ENCODE results near the gene GPR149.

GPR149 gene

DNA sequence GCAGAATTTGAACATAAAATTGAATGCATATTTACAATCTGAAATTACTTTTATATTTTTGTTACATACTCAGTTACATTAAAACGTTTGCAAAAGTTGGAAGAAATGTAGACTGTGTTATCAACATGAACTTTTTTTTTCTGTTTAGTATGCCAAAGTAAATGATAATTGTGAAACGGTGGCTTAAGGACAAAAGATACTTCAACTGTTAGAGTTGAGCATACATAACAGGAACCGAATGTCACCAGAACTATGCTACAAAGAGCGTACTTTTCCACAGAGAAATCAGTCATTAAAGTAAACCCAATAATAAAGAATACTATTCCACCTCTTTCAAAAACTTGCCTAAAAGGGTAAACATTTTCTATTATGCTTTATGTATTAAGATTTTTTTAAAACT, 91.4 kb downstream of the GPR149 start:
- DNase-seq (ENCODE audit: low spot score), result no peak

- DNase-seq (ENCODE audit: low spot score), result no peak
Observed at GRCh38 chr3:154338008-154338407, 92.0 kb downstream of the GPR149 start.

DNA sequence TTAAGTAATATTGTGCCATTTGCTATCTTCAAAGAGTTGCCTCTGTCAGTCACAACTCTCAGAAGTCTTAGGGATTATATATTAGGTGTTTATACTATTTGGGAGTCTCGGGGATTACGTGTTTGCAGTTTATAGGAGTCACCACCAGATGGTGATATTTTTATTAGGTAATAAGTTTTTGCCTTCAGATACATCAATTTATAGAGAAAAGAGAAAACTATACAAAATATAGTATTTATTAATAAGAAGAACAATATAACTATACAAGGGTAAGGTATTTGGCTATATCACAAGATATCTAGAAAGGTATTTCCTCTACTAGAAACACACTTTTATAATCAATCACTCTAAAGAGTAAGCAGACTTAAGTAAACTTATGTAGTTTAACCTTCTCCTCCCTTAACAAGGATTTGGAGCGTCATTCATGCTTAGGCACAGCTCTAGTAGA, 95.0 kb downstream of the GPR149 start:
- DNase-seq (ENCODE audit: low spot score), result peak; percentile 35

DNA sequence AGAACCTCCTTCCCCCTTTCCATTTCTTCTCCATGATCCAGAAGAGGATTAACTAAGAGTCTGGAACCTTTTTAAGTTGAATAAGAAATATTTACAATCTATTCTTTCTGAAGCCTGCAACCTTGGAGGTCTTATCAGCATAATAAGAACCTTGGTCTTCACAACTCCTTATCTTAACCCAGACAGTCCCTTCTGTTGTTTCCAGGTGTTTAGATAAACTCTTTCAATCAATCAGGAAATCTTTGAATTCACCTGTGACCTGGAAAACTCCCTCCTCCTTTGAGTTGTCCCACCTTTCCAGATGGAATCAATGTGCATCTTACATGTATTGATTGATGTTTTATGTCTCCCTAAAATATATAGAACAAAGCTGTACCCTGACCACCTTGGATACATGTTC, 102.1 kb downstream of the GPR149 start:
- no peak for DNase-seq (ENCODE audit: low spot score)

- peak; percentile 43 for DNase-seq (ENCODE audit: low spot score)
Observed at GRCh38 chr3:154324919-154325318, 105.1 kb downstream of the GPR149 start.

DNA sequence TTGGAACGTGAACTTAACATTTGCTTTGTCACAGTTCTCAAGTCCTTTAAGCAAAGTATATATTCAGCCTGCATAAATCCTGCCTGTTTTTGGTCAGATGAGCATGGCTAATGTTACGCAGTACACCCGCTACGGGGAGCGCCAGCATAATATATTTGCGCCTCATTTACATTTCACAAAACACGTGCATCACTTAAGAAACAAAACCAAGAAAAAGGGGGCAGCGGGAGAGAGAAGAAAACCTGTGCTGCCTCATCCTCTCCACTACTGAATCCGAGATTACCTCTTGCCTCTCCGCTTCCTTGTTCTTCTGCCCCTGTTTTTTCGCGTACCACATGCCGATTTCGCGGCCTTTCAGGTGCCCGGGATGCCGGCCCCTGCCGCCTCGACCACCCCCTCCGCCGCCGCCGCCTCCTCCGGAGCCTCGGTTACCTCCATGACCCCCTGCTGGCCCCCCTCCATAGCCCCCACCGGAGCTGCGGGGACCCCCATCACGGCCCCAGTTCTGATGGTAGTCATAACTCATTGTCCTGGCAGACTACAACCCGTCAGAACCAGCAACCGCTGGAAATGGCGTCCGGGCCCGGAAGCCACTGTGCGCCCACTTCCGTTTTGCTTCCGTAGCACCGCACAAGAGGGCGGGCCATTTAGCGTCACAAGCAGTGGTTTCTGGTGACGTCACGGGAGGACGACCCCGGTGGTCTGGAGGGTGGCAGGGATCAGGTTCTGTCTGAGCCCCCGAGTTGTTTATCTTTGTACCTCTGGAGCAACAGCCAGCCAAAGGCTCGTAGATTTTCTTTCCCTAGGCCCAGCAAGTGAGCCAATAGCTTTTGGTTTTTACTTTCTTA, 105.9 kb downstream of the GPR149 start, which contains the start of gene DHX36:
Gene DHX36 (minus strand): TSS at position 597 of the 848 bp plus-strand sequence. CDS start 71 bp downstream, at position 526.
- DNase-seq (ENCODE audit: low spot score), result peak; percentile 87

DNA sequence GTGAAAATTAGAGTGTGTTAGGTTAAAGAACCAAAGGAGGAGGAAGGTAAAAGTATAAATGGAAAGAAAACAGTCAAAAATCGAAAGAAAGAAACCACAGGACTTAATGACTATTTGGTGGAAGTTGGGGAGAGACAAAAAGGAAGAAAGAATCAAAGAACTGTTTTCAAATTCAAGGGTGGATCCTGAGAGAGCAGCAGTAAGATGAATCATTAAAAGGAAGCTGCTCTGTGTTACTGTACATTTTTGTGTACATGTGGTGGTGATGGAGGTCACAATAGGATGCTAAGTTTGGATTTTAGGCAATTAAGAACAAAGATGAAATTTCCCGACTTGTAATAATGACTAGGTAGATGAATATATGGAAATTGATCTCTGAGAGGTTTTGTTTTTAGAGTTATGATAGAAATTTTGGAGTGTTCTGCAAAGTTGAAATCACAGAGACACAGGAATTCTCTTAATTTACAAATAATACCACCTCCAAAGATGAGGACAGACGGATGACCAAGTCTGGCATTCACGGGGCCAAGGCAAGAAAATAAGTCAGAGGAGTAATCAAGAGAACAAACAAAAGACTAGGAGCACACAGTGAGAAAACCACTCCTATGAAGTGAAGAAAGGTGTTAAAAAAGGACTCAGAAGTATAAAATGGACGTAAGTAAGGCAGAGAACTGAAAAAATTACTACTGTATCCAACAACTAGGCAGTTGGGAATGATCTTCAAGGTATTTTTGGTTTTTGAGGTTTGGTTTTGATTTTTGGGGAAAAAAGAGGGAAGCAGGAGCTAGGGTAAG, 112.8 kb downstream of the GPR149 start:
- no peak for DNase-seq (ENCODE audit: low spot score)

DNA sequence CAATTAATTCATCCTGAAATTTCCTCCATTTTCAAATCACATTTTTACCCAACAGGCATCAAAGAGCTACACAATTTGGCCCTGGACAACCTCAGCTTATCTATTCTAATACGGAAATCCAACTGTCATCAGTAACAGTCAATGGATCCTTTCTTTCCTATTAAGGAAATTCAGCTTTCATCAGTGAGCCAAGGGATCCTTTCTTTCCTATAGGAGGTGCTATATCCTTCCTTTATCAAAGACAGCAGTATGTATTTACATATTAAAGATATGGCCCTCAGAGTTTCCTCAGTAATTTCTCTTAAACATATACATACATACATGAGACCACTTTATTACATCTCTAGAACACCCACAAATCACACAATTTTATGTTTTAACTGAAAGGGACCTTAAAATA, 115.8 kb downstream of the GPR149 start:
- no peak for DNase-seq (ENCODE audit: low spot score)

GRCh38 chr3:154310840-154311239, 119.2 kb downstream of the GPR149 start:
- no peak for DNase-seq (ENCODE audit: low spot score)

GRCh38 chr3:154307363-154307762, 122.6 kb downstream of the GPR149 start:
- DNase-seq (ENCODE audit: low spot score), result no peak

DNA sequence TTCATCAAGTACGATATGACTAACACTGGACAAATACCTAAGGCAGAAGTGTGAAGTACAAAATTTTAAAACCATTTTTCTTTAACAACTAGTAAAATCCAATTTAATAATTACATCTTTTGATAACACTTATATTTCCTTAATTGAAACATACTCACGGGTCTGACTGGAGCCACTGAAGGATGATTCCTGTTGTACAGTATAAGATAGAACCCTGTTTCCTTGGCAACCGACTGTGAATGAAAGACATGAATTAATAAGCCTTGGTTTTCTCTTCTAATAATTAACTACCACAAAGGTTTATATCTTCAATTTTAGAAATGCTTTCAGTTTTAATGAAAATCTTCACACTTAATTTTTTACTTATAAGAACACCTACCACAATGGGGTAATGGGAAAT, 125.1 kb downstream of the GPR149 start:
- no peak for DNase-seq (ENCODE audit: low spot score)

DNA sequence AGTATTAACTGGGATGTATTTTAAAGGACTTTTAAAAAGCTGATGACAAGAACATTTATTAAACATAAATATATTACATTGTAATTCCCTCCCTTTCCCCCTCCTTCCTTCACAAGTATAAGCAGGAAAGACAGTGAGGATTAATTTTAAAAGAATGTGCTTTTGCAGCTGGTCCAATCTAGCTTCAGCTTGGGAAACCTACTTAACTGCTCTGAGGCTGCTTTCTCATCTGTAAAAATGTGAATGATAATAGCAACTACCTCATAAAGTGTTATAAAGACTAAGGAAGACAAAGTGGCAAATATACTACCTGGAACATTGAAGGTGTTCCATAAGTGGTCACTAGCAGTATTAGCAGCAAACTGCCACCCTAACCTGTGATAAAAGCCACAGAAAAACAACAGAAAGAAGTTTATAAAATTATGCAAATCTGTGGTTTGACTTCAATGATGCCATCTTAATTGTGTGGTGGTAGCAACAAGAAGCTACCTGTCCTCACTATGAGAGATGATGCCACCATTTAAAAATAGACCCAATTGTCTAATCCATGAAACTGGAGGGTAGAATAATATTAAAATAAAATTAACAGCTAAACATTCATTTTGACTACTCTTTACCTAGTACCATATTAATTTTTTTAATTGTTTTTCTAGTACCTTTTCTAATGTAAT, 125.7 kb downstream of the GPR149 start:
- no peak for DNase-seq (ENCODE audit: low spot score)

DNA sequence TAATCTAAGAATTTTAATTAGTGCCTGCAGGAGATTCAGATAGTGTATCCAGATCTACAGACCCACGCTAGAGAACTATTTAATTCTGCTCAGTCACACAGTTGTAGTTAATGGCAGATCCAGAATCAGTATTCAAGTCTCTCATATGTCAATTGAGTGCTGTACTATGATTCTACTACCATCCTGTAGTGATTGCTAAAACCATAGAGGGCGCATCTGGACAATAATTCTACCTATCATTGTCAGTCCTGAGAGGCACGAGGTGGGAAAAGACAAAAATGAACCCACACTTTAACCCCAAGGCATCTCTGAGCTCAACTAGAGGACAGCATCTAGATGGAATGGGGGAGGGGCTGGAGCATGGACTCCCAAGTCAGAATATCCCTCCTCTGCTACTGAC, 128.4 kb downstream of the GPR149 start:
- DNase-seq (ENCODE audit: low spot score), result no peak

DNA sequence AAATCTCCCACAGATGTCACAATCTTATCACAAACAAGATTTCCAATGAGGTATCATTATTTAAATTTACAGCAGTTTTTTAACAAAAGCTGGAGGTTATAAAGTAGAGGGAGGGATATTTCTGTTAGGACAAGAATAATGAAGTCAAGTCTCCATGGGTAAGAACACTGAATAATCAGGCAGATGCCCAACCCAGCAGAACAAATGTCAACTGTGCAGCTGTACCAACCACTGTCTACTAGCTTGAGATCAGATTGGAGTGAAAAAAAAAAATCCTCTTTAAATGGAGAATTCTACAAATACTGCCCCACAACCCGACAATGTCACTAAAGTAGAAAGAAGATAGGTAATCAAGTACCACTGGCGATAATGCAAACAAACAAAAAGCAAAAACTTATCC, 136.0 kb downstream of the GPR149 start:
- DNase-seq (ENCODE audit: low spot score), result no peak

DNA sequence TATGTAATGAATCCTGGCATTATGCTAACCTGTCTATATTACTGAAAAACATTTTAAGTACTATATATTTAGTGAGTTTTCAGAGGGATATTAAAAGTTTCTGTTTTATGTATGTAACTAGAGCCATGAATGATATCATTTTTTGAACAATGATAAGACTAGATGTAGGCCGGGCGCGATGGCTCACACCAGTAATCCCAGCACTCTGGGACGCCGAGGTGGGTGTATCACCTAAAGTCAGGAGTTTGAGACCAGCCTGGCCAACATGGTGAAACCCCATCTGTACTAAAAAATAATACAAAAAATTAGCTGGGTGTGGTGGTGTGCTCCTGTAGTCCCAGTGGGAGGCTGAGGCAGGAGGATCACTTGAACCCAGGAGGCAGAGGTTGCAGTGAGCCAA, 139.8 kb downstream of the GPR149 start:
- no peak for DNase-seq (ENCODE audit: low spot score)

Data from hematopoietic multipotent progenitor cell treated with erythropoietin and hydrocortisone succinate and interleukin-3 and kit ligand, for 17 days (in vitro differentiated cells).